Measurements from ENCODE around the gene SYP.
A peak's percentile ranks its signal among the peaks of the same experiment; 100 is the strongest.
"Not testable (repeated sequence)": the region's sequence is repeated elsewhere in the genome, so short reads cannot be mapped to it uniquely, and the experiment has no call there.

Gene SYP

GRCh38 chrX:49173544-49173943 lies 26.4 kb downstream of the SYP start:
- H3K4me1 ChIP-seq (ENCODE audit: control insufficient read depth, insufficient read depth, low read length, poor library complexity, severe bottlenecking); H3K27me3 ChIP-seq (replicated peaks; ENCODE audit: control insufficient read depth, insufficient read depth, low read length, poor library complexity, severe bottlenecking); H3K4me3 ChIP-seq (ENCODE audit: insufficient read depth, low read depth, low read length, poor library complexity, severe bottlenecking); DNase-seq; H3K36me3 ChIP-seq (ENCODE audit: control insufficient read depth, insufficient read depth, low read length); H3K9me3 ChIP-seq (ENCODE audit: control insufficient read depth, low read length): not testable (repeated sequence)
- peak overlapping the region; percentile 73 for H3K27ac ChIP-seq (ENCODE audit: insufficient read depth, low read length, poor library complexity, severe bottlenecking)

- peak overlapping the region; percentile 73 for H3K27ac ChIP-seq (ENCODE audit: insufficient read depth, low read length, poor library complexity, severe bottlenecking)
- DNase-seq, result peak; percentile 51 to 62 (median 52)
- peaks cover 8% of the 10 kb centered on the region for H3K4me1 ChIP-seq (ENCODE audit: control insufficient read depth, insufficient read depth, low read length, poor library complexity, severe bottlenecking)
- no peaks in the 10 kb centered on the region for H3K9me3 ChIP-seq (ENCODE audit: control insufficient read depth, low read length)
- H3K27me3 ChIP-seq (replicated peaks; ENCODE audit: control insufficient read depth, insufficient read depth, low read length, poor library complexity, severe bottlenecking), result no peaks in the 10 kb centered on the region
- no peaks in the 10 kb centered on the region for H3K36me3 ChIP-seq (ENCODE audit: control insufficient read depth, insufficient read depth, low read length)
- H3K4me3 ChIP-seq (ENCODE audit: insufficient read depth, low read depth, low read length, poor library complexity, severe bottlenecking), result peak overlapping the region; percentile 62
These were observed 27.7 kb downstream of the SYP start for GRCh38 chrX:49172280-49172780.

GRCh38 chrX:49171752-49172279 lies 28.2 kb downstream of the SYP start, which contains the start of gene PLP2:
PLP2 (plus strand) TSS chrX:49171898; CDS start chrX:49172001, 103 bp downstream.
- peak within 1 kb of the TSS; percentile 73 for H3K27ac ChIP-seq (ENCODE audit: insufficient read depth, low read length, poor library complexity, severe bottlenecking)
- H3K27me3 ChIP-seq (replicated peaks; ENCODE audit: control insufficient read depth, insufficient read depth, low read length, poor library complexity, severe bottlenecking), result no peaks in the 10 kb centered on the region
- H3K9me3 ChIP-seq (ENCODE audit: control insufficient read depth, low read length), result no peaks in the 10 kb centered on the region
- H3K4me1 ChIP-seq (ENCODE audit: control insufficient read depth, insufficient read depth, low read length, poor library complexity, severe bottlenecking), result peaks cover 8% of the 10 kb centered on the region
- H3K4me3 ChIP-seq (ENCODE audit: insufficient read depth, low read depth, low read length, poor library complexity, severe bottlenecking), result peak within 1 kb of the TSS; percentile 62
- H3K36me3 ChIP-seq (ENCODE audit: control insufficient read depth, insufficient read depth, low read length), result no peaks in the 10 kb centered on the region
- DNase-seq, result peak; percentile 62 to 63 (median 63)

GRCh38 chrX:49167740-49168108 lies 32.3 kb downstream of the SYP start:
- peak overlapping the region; percentile 36 for H3K4me3 ChIP-seq (ENCODE audit: insufficient read depth, low read depth, low read length, poor library complexity, severe bottlenecking)

GRCh38 chrX:49166914-49167739 lies 32.9 kb downstream of the SYP start:
- H3K36me3 ChIP-seq (ENCODE audit: control insufficient read depth, insufficient read depth, low read length), result no peaks in the 10 kb centered on the region
- DNase-seq, result peak; percentile 67 to 72 (median 69)
- H3K27ac ChIP-seq (ENCODE audit: insufficient read depth, low read length, poor library complexity, severe bottlenecking), result peak overlapping the region; percentile 77
- no peaks in the 10 kb centered on the region for H3K9me3 ChIP-seq (ENCODE audit: control insufficient read depth, low read length)
- H3K27me3 ChIP-seq (replicated peaks; ENCODE audit: control insufficient read depth, insufficient read depth, low read length, poor library complexity, severe bottlenecking), result no peaks in the 10 kb centered on the region
- H3K4me1 ChIP-seq (ENCODE audit: control insufficient read depth, insufficient read depth, low read length, poor library complexity, severe bottlenecking), result peaks cover 8% of the 10 kb centered on the region
- H3K4me3 ChIP-seq (ENCODE audit: insufficient read depth, low read depth, low read length, poor library complexity, severe bottlenecking), result peak overlapping the region; percentile 36

More at GRCh38 chrX:49167740-49168108, 32.3 kb downstream of the SYP start:
- Histone ChIP-seq H3K27ac (ENCODE audit: insufficient read depth, low read length, poor library complexity, severe bottlenecking) (no peak overlapping the region), H3K27me3 (replicated peaks; ENCODE audit: control insufficient read depth, insufficient read depth, low read length, poor library complexity, severe bottlenecking) (no peaks in the 10 kb centered on the region), H3K9me3 (ENCODE audit: control insufficient read depth, low read length) (no peaks in the 10 kb centered on the region), H3K4me1 (ENCODE audit: control insufficient read depth, insufficient read depth, low read length, poor library complexity, severe bottlenecking) (peaks cover 11% of the 10 kb centered on the region), H3K36me3 (ENCODE audit: control insufficient read depth, insufficient read depth, low read length) (no peaks in the 10 kb centered on the region)
- no peak for DNase-seq

- no peaks in the 10 kb centered on the region for H3K36me3 ChIP-seq (ENCODE audit: control insufficient read depth, insufficient read depth, low read length)
- peaks cover 8% of the 10 kb centered on the region for H3K4me1 ChIP-seq (ENCODE audit: control insufficient read depth, insufficient read depth, low read length, poor library complexity, severe bottlenecking)
- H3K9me3 ChIP-seq (ENCODE audit: control insufficient read depth, low read length), result no peaks in the 10 kb centered on the region
- peak; percentile 59 to 67 (median 64) for DNase-seq
- peak overlapping the region; percentile 77 for H3K27ac ChIP-seq (ENCODE audit: insufficient read depth, low read length, poor library complexity, severe bottlenecking)
- H3K4me3 ChIP-seq (ENCODE audit: insufficient read depth, low read depth, low read length, poor library complexity, severe bottlenecking), result no peak overlapping the region
- H3K27me3 ChIP-seq (replicated peaks; ENCODE audit: control insufficient read depth, insufficient read depth, low read length, poor library complexity, severe bottlenecking), result no peaks in the 10 kb centered on the region
These were observed 33.8 kb downstream of the SYP start for GRCh38 chrX:49165901-49166881.

GRCh38 chrX:49164589-49165360 lies 35.2 kb downstream of the SYP start:
- DNase-seq, result no peak
- no peaks in the 10 kb centered on the region for H3K36me3 ChIP-seq (ENCODE audit: control insufficient read depth, insufficient read depth, low read length)
- no peaks in the 10 kb centered on the region for H3K9me3 ChIP-seq (ENCODE audit: control insufficient read depth, low read length)
- no peak overlapping the region for H3K4me3 ChIP-seq (ENCODE audit: insufficient read depth, low read depth, low read length, poor library complexity, severe bottlenecking)
- H3K27ac ChIP-seq (ENCODE audit: insufficient read depth, low read length, poor library complexity, severe bottlenecking), result no peak overlapping the region
- peaks cover 8% of the 10 kb centered on the region for H3K4me1 ChIP-seq (ENCODE audit: control insufficient read depth, insufficient read depth, low read length, poor library complexity, severe bottlenecking)
- no peaks in the 10 kb centered on the region for H3K27me3 ChIP-seq (replicated peaks; ENCODE audit: control insufficient read depth, insufficient read depth, low read length, poor library complexity, severe bottlenecking)

GRCh38 chrX:49163555-49164419 lies 36.2 kb downstream of the SYP start:
- Histone ChIP-seq H3K36me3 (ENCODE audit: control insufficient read depth, insufficient read depth, low read length) (no peaks in the 10 kb centered on the region), H3K4me3 (ENCODE audit: insufficient read depth, low read depth, low read length, poor library complexity, severe bottlenecking) (peak overlapping the region; percentile 46), H3K9me3 (ENCODE audit: control insufficient read depth, low read length) (no peaks in the 10 kb centered on the region), H3K27me3 (replicated peaks; ENCODE audit: control insufficient read depth, insufficient read depth, low read length, poor library complexity, severe bottlenecking) (no peaks in the 10 kb centered on the region), H3K4me1 (ENCODE audit: control insufficient read depth, insufficient read depth, low read length, poor library complexity, severe bottlenecking) (peaks cover 8% of the 10 kb centered on the region), H3K27ac (ENCODE audit: insufficient read depth, low read length, poor library complexity, severe bottlenecking) (peak overlapping the region; percentile 71)
- peak; percentile 66 to 74 (median 66) for DNase-seq
